ENCODE measurements around the gene GNAT3.

The GNAT3 gene

DNA sequence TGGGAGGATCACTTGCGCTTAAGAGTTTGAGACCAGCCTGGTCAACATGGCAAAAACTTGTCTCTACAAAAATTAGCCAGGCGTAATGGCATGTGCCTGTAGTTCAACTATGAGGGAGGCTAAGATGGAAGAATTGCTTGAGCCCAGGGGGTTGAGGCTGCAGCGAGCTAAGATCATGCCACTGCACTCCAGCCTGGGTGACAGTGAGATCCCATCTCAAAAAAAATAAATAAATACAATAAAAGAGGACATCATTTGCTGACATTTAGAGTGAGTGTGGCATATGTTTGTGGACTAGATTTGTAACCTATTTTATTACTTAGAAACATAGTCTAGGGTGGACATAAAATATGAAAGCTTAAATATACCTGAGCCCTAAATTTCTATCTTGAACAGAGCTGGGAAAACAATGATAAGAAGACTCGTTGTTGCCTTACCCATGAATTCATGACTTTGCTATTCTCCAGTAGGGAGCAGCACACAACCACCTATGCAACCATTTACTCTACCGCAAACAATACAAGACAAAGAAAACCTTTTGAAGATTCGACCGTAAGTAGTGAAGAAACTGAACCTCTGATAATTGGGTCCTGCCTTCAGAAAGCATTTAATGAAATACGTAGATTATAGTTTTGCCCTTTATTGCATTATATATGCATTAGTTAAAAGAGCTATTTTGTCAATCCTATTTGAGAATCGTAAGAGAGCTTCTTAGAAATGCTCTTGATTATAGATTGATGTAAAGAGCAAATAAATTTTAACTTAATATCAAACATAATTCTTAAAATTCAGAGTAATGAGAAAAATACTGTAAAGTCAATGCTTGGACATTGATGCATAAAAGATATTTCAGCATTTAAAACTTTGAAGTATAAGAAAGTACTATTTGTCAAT, 83.5 kb downstream of the GNAT3 start:
- no peak for DNase-seq (ENCODE audit: extremely low read depth in 1 of 2, low read depth in 1 of 2)

DNA sequence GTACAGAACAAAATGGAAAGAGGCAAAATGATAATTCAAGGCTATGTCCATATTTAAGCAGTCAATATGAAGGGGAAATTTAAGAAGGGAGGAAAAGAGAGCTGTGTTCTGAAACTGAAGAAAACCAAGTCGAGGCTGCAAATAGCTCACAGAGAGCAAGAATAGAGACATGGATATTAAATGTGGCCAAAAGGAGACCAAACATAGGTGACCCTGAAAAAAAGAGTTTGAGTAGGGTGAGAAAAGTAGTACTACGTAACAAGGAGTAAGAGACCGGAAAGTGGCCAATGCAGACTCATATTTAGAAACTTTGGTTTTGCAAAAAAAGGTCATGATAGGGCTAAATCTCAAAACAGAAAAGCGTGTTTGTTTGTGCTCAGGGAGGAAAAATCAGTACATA, 84.6 kb downstream of the GNAT3 start:
- DNase-seq (ENCODE audit: extremely low read depth in 1 of 2, low read depth in 1 of 2) = no peak

DNA sequence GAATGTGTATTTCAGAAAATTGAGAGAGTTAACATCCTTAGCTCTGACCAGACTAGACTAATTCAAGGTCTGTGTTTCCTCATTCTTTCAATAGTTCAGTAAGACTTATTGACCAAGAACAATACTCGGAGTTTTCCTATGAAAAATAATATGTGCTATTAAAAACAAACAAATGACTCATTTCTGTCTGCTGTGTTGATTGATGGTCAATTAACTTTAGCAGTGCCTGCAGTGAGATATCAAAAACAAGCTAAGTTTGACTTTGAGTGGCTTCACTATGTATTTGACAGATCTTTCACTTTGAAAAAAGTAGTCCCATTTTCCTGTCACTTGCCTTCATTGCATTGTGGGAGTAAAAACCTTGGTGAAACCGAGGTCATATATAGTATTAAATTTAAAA, 91.0 kb downstream of the GNAT3 start:
- no peak for DNase-seq (ENCODE audit: extremely low read depth in 1 of 2, low read depth in 1 of 2)

DNA sequence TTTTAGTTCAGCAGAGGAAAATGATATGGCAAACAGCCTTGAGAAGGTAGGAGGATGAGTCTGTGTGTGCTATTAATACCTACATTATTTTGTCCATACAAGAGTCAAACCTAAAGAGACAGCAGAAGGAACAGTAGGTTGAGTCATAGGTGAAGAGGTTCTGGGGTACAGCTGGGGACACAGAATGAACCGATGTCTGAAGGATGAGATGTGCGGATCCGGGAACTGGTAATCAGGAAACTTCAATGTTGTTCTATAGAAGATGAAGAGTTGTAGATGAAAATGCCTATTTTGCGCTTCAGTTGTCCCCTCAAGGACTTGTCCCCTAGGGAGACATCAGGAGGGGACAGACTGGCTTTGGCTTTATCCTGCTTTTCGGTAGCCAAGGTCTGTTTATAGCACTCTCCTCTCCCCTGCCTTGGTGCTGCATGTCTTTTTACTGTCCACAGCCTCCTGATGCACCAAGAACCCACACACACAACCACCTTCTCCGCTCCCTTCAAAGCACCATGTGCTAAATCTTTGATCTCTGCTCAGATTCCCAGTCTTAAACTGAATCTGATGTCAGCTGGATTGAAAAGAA, 94.6 kb downstream of the GNAT3 start:
- no peak for DNase-seq (ENCODE audit: extremely low read depth in 1 of 2, low read depth in 1 of 2)

DNA sequence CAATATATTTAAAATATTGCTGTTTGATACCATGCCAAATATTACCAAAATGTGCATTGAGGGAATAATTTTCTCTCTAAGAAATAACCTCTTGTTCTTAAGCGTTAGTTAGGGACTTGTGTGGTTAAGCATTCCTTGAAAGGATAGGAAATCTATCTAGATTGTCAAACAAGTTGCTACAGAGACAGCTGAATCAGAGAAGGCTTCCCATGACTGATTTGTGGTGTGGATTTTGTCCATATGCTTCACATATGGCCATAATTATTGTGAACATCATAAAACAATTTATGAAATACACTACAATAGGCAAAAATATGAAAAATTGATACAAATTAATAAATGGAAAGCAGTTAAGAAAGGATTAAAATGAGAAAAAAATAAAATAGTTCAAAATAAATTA, 96.3 kb downstream of the GNAT3 start:
- DNase-seq (ENCODE audit: extremely low read depth in 1 of 2, low read depth in 1 of 2) = no peak

DNA sequence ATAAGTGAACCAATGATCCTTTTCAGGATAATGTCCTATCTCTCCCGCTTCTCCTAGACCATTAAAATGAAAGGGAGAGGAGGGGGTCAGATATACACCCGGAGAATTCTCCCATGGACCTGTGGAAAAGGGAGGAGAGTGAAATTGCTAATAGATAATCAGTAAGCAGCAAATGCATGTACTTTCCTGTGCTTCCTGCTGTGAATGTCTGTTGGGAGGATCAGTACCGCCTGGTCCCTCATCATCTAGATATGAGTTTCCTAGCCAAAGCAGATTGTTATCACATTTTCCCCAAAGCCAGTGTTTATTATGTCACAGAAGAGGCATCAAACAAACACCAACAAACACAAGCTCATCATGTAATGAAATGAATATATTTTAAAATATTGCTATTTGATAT, 96.8 kb downstream of the GNAT3 start:
- no peak for DNase-seq (ENCODE audit: extremely low read depth in 1 of 2, low read depth in 1 of 2)

DNA sequence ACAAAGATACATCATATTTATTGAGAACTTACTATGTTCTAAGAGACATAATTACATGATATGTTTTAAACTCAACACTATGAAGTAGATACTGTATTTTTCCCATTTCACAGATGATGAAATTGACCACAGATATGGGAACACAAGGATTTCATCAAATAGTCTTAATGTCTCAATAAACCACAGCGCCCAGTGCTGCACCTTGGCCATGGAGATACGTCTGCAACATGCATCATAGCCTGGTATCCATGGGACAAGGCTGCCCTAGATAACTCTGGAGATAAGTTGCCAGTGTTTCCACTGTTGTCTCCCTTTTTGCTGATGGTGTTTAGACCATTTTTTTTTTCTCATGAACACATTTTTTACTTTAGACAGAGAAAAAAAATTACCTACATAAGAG, 97.5 kb downstream of the GNAT3 start:
- DNase-seq (ENCODE audit: extremely low read depth in 1 of 2, low read depth in 1 of 2) = no peak

DNA sequence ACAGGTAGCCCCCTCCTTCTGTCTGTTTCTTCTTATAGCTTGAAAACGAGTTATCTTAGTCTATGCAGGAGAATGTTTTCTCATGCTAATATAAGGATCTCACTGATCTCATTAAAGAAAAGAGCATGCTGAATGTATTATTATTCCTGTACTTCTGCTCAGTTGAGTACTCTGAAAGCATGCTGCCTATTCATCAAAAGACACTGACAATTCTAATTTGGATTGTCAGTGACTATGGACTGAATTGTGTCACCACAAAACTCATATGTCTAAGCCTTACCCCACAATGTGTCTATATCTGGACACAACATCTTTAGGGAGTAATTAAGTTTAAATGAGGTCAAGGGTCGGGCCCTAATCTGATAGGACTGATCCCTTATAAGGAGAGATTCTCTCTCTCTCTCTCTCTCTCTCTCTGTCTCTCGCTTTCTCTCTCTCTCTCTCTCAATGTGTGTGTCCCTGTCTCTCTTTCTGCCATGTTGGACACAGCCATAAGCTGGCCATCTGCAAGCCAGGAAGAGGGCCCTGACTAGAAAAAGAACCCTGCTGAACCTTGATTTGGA, 98.4 kb downstream of the GNAT3 start:
- no peak for DNase-seq (ENCODE audit: extremely low read depth in 1 of 2, low read depth in 1 of 2)

DNA sequence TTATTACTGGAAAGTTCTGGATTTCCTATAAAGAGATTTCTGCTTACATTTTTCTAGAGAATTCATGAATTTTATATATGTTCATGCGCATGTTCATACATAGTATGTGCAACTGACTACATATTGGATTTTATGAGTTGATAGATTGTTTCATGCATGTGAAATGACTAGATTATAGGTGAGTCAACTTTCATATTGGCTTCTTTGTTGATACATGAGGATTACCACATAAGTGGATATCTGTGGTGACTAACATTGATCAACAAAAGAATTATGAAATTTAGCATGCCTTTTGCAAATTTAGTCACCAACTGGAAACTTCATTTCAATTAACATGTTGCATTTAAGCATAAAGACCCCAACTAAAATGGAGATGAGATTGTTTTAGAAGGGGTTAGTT, 99.0 kb downstream of the GNAT3 start:
- DNase-seq (ENCODE audit: extremely low read depth in 1 of 2, low read depth in 1 of 2) = no peak

DNA sequence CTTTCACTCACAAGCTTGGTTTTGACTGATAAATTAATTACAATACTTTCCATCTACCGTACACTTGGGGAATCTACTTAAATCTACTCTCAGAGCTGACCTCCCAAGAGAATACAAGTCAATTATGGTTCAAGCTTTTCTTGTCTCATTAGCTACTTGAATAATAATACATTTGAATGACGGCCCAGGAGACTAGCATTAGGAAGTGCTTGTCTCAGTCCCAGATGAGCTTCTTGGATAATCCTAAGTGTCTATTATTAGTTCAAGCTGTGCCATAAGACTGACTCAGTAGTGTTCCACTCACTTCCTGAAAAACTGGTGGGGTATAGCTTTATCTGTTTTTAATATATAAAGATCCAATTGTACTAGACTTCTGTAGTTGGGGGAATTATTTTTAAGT, 100.2 kb downstream of the GNAT3 start:
- no peak for DNase-seq (ENCODE audit: extremely low read depth in 1 of 2, low read depth in 1 of 2)

DNA sequence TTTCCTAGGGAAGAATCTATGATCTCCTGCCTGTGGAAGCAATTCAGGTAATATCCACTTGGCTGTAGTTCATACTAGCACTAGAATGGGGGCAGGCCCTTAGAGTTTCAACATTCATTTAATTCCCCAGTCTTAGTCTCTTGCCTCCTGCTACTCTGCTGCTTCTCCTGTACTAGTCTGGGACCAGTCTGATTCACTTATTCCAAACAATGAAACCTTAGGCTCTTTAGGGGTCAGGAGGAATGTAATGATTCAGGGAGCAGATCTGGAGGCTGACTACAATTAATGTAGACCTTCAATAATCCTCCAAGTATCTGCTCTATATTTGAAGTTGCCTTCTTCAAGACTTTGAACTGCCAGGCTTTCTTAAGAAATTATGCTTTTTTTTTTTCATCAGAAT, 101.8 kb downstream of the GNAT3 start:
- DNase-seq (ENCODE audit: extremely low read depth in 1 of 2, low read depth in 1 of 2) = no peak

All from activated CD8-positive, alpha-beta memory T cell treated with anti-CD3 and anti-CD28 coated beads for 1 hour (primary cell).